T-helper 22 cell (primary cell): Measurements from ENCODE around the gene FADS2.
"Not testable (repeated sequence)": the region's sequence is repeated elsewhere in the genome, so short reads cannot be mapped to it uniquely, and the experiment has no call there.

Experiments used
- DNase-seq: peaks from one replicate; pipeline ENCODE4 v3.0.0-alpha.2; 2020; ENCODE audit warnings: low read depth

The FADS2 gene

GRCh38 chr11:61868571-61869428, 40.7 kb downstream of the FADS2 start:
- no peak for DNase-seq

- no peak for DNase-seq
These were observed 41.3 kb downstream of the FADS2 start for GRCh38 chr11:61869429-61869707.

GRCh38 chr11:61869708-61870451, 41.8 kb downstream of the FADS2 start:
- DNase-seq = no peak

- no peak for DNase-seq
These were observed 42.5 kb downstream of the FADS2 start for GRCh38 chr11:61870541-61871031.

- DNase-seq = peak; percentile 35
These were observed 43.1 kb downstream of the FADS2 start for GRCh38 chr11:61871158-61871597.

- no peak for DNase-seq
These were observed 45.0 kb downstream of the FADS2 start for GRCh38 chr11:61872935-61873565.

- no peak for DNase-seq
These were observed 45.7 kb downstream of the FADS2 start for GRCh38 chr11:61873588-61874376.

GRCh38 chr11:61874377-61874809, 46.3 kb downstream of the FADS2 start:
- no peak for DNase-seq

- no peak for DNase-seq
These were observed 46.8 kb downstream of the FADS2 start for GRCh38 chr11:61874853-61875252.

GRCh38 chr11:61875698-61876097, 47.6 kb downstream of the FADS2 start:
- DNase-seq = no peak

- no peak for DNase-seq
These were observed 51.1 kb downstream of the FADS2 start for GRCh38 chr11:61879152-61879551.

GRCh38 chr11:61880031-61880430, 51.9 kb downstream of the FADS2 start:
- DNase-seq = no peak

- no peak for DNase-seq
These were observed 52.4 kb downstream of the FADS2 start for GRCh38 chr11:61880454-61880853.

GRCh38 chr11:61881397-61881796, 53.3 kb downstream of the FADS2 start:
- no peak for DNase-seq

GRCh38 chr11:61882267-61882666, 54.2 kb downstream of the FADS2 start:
- not testable (repeated sequence) for DNase-seq

- no peak for DNase-seq
These were observed 54.8 kb downstream of the FADS2 start for GRCh38 chr11:61882879-61883278.

GRCh38 chr11:61883327-61883726, 55.2 kb downstream of the FADS2 start:
- no peak for DNase-seq

GRCh38 chr11:61883947-61884346, 55.8 kb downstream of the FADS2 start:
- no peak for DNase-seq

- no peak for DNase-seq
These were observed 57.2 kb downstream of the FADS2 start for GRCh38 chr11:61885166-61885778.

- DNase-seq = no peak
These were observed 57.9 kb downstream of the FADS2 start for GRCh38 chr11:61885784-61886580.

GRCh38 chr11:61886643-61887042, 58.5 kb downstream of the FADS2 start:
- no peak for DNase-seq
